ENCODE results near the gene GASK1B.

The GASK1B gene

GRCh38 chr4:158172261-158173258 is at the start of gene GASK1B:
TSS of gene GASK1B (minus strand) at chr4:158173025. CDS start at chr4:158171375, 1,650 bp downstream.
- DNase-seq, result peak; percentile 20 to 54

GRCh38 chr4:158219623-158220022 is 46.8 kb upstream of the GASK1B start:
- DNase-seq, result no peak

GRCh38 chr4:158217763-158218162 is 44.9 kb upstream of the GASK1B start:
- no peak for DNase-seq

- no peak for DNase-seq
These were observed 42.0 kb upstream of the GASK1B start for GRCh38 chr4:158214856-158215255.

- no peak for DNase-seq
These were observed 40.6 kb upstream of the GASK1B start for GRCh38 chr4:158213466-158213865.

- no peak for DNase-seq
These were observed 38.4 kb upstream of the GASK1B start for GRCh38 chr4:158211222-158211621.

GRCh38 chr4:158209825-158210807 is 37.3 kb upstream of the GASK1B start, which contains the start of gene TMEM144:
TSS of gene TMEM144 (plus strand) at chr4:158210486. CDS start at chr4:158212668, 2,182 bp downstream.
- DNase-seq, result peak; percentile 12 to 58

- DNase-seq, result no peak
These were observed 36.3 kb upstream of the GASK1B start for GRCh38 chr4:158208963-158209640.

- no peak for DNase-seq
These were observed 31.1 kb upstream of the GASK1B start for GRCh38 chr4:158203929-158204328.

- DNase-seq, result no peak
These were observed 30.6 kb upstream of the GASK1B start for GRCh38 chr4:158203436-158203835.

- no peak for DNase-seq
These were observed 29.7 kb upstream of the GASK1B start for GRCh38 chr4:158202481-158202880.

GRCh38 chr4:158201876-158202275 is 29.1 kb upstream of the GASK1B start:
- DNase-seq, result no peak

- no peak for DNase-seq
These were observed 28.5 kb upstream of the GASK1B start for GRCh38 chr4:158201322-158201721.

- no peak for DNase-seq
These were observed 27.4 kb upstream of the GASK1B start for GRCh38 chr4:158200214-158200613.

GRCh38 chr4:158197194-158197776 is 24.5 kb upstream of the GASK1B start:
- no peak for DNase-seq

GRCh38 chr4:158195297-158195696 is 22.5 kb upstream of the GASK1B start:
- no peak for DNase-seq

- peak in 1 of 2 experiments; percentile 64 for DNase-seq
These were observed 20.4 kb upstream of the GASK1B start for GRCh38 chr4:158193171-158193749.

GRCh38 chr4:158192439-158193158 is 19.8 kb upstream of the GASK1B start:
- DNase-seq, result no peak

- no peak for DNase-seq
These were observed 17.9 kb upstream of the GASK1B start for GRCh38 chr4:158190718-158191117.

- DNase-seq, result no peak
These were observed 16.6 kb upstream of the GASK1B start for GRCh38 chr4:158189422-158189821.

- DNase-seq, result no peak
These were observed 14.0 kb upstream of the GASK1B start for GRCh38 chr4:158186815-158187214.
